ENCODE results near the gene PC.

DNA sequence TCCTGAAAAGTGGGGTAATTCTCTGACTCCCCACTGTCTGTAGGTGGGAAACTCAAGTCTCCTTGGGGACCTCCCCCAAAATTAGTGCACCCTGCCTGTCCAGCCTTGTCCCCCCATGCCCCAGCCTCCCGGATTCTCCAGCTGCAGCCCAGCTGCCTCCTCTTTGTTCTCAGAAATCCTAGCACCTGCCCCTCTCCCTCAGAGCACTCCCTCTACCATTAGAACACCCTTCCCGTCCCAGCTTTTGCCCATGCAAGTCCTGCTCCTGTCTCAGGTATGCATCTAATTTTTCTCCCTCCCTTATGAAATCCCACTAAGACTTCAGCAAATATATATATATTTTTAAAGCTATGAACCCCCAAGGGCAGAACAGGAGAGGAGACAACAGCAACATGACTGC is 64.0 kb downstream of the PC start:
- TF ChIP-seq, protein P1, sequence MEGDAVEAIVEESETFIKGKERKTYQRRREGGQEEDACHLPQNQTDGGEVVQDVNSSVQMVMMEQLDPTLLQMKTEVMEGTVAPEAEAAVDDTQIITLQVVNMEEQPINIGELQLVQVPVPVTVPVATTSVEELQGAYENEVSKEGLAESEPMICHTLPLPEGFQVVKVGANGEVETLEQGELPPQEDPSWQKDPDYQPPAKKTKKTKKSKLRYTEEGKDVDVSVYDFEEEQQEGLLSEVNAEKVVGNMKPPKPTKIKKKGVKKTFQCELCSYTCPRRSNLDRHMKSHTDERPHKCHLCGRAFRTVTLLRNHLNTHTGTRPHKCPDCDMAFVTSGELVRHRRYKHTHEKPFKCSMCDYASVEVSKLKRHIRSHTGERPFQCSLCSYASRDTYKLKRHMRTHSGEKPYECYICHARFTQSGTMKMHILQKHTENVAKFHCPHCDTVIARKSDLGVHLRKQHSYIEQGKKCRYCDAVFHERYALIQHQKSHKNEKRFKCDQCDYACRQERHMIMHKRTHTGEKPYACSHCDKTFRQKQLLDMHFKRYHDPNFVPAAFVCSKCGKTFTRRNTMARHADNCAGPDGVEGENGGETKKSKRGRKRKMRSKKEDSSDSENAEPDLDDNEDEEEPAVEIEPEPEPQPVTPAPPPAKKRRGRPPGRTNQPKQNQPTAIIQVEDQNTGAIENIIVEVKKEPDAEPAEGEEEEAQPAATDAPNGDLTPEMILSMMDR (IDR thresholded peaks at IDR 0.05): no peak
- TF ChIP-seq POLR2A (IDR thresholded peaks at IDR 0.05) (no peak), POLR2AphosphoS5 (IDR thresholded peaks at IDR 0.05) (no peak), EP300 (IDR thresholded peaks at IDR 0.05) (no peak)
